Right lobe of liver (tissue), 6 donors: ENCODE data around the gene MSH2. TPM values are rescaled to one million over a fixed set of nuclear protein-coding genes. Genes with fewer than 3 reads are reported as not detected.

Experiments
- ATAC-seq, 4 donors: fragments of 200-7000 bp; cut with Tn5 transposase; one replicate each; pipeline ENCODE4 v1.9.1; 2020; ENCODE audit warnings: mild to moderate bottlenecking in 4 of 4, moderate library complexity in 4 of 4
- DNase-seq, 3 donors: peaks; one replicate each; pipeline ENCODE4 v3.0.0-alpha.2; 2020
- H3K27ac ChIP-seq, 3 donors: fragments of 200-600 bp; one replicate each; pipeline ENCODE4 v1.8.0; 2022
- H3K27me3 ChIP-seq, 2 donors: fragments of 200-600 bp; one replicate each; pipeline ENCODE4 v1.8.0; 2022
- H3K36me3 ChIP-seq, 4 donors: fragments of 200-600 bp; sonication (generic) in 1 of 4; one replicate each; pipeline versions ENCODE4 v1.5.1 to v1.8.0; 2017 to 2022; ENCODE audit warnings: control low read depth in 1 of 4
- H3K4me1 ChIP-seq, 4 donors: fragments of 200-600 bp; sonication (generic) in 1 of 4; one replicate each; pipeline versions ENCODE4 v1.5.1 to v1.8.0; 2017 to 2022; ENCODE audit warnings: control low read depth in 1 of 4
- H3K4me3 ChIP-seq, 3 donors: fragments of 200-600 bp; one replicate each; pipeline ENCODE4 v1.8.0; 2022
- H3K9me3 ChIP-seq, 4 donors: fragments of 200-600 bp; sonication (generic) in 1 of 4; one replicate each; pipeline versions ENCODE4 v1.5.1 to v1.8.0; 2017 to 2022; ENCODE audit warnings: control low read depth in 1 of 4
- CTCF ChIP-seq, 4 donors: fragments of 200-600 bp in 3 of 4; fragments of 450-650 bp in 1 of 4; IDR thresholded peaks; one replicate each; pipeline versions ENCODE4 v1.5.1 to v1.8.0; 2016 to 2022; ENCODE audit warnings: antibody characterized with exemption in 4 of 4, mild to moderate bottlenecking in 2 of 4
- POLR2A ChIP-seq: fragments of 450-650 bp; IDR thresholded peaks from one replicate; pipeline ENCODE4 v1.6.1; 2017; ENCODE audit warnings: antibody characterized with exemption, mild to moderate bottlenecking
- WGBS: methylation state at CpG from one replicate; pipeline ENCODE4 v1.1.6; 2018; ENCODE audit warnings: low coverage, low lambda C conversion rate; ENCODE audit not compliant: insufficient coverage; ENCODE audit errors: missing lambda C conversion rate; 5-methylcytosine and 5-hydroxymethylcytosine counted together
- intact Hi-C, 2 donors: fragments of 100-400 bp; cut with DNase I; formaldehyde crosslinking; loops; one replicate each; pipeline versions ENCODE4 v1.11.2 to v1.14.1; 2022
- total RNA-seq, 6 experiments: library from RNA; depleted of rRNA in 2 of 6; stranded (reverse); fragments of >200 nt in 2 of 6; fragmentation: NEBNext Ultra II Directional in 3 of 6; extraction: Animal tissue kit (Norgen Biotek cat#: 25700) in 3 of 6; gene quantifications; one replicate each; pipeline versions ENCODE4 v1.1.0 to v1.2.4, GENCODE V29; 2016 to 2023
- donor health status: DM: no; HTN: yes; CAD: no.
- donor health status: DM: no; HTN: no; CAD: no.
- donor health status: DM: no; HTN: no; CAD: no.
- donor health status: DM: no; HTN: yes; CAD: no.
- donor health status: DM: no; HTN: yes; CAD: no.

Gene MSH2
- total RNA-seq, 6 experiments from 2014 or later, result 3.2 to 7.0 (median 5.2) TPM

GRCh38 chr2:47504174-47504810 is 101.3 kb downstream of the MSH2 start:
- no CpG with 5 or more reads among the region's 6 CpGs for WGBS
- DNase-seq, result no peak
- intact Hi-C loops, result no loop called here
- Histone ChIP-seq H3K27ac (no peak overlapping the region), H3K27me3 (no peaks in the 10 kb centered on the region), H3K4me3 (no peak overlapping the region), H3K36me3 (no peaks in the 10 kb centered on the region), H3K4me1 (no peaks in the 10 kb centered on the region), H3K9me3 (no peaks in the 10 kb centered on the region)
- TF ChIP-seq CTCF (IDR thresholded peaks at IDR 0.05), result no peak
- no peak for TF ChIP-seq POLR2A
- no peak for ATAC-seq

DNA sequence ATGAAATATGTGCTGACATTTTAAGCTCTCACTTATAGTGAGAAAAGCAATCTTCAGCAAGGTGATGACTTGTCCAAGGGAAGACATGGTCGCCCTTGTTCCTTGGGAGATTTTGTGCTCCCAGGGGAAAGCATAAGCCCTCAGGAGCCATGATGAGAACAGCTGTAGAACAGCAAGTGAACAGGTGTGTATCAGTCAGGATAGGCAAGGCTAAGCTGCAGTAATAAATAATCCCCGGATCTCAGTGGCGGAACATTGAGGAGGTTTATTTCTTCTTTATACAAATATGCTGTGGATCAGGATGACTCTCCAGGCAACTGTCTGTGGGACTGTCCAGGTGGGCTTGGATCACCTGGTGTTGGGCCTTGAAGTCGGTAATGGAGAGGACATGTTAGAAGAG is 103.1 kb downstream of the MSH2 start:
- no peak for ATAC-seq
- intact Hi-C loops, result no loop called here
- H3K9me3 ChIP-seq, result no peaks in the 10 kb centered on the region
- no peak overlapping the region for H3K27ac ChIP-seq
- no peaks in the 10 kb centered on the region for H3K4me1 ChIP-seq
- H3K4me3 ChIP-seq, result no peak overlapping the region
- no peaks in the 10 kb centered on the region for H3K27me3 ChIP-seq
- no peaks in the 10 kb centered on the region for H3K36me3 ChIP-seq
- TF ChIP-seq CTCF (IDR thresholded peaks at IDR 0.05), result no peak
- no peak for TF ChIP-seq POLR2A
- 68% methylated on average over 4 of the region's 4 CpGs for WGBS
- no peak for DNase-seq

GRCh38 chr2:47506436-47506835 is 103.5 kb downstream of the MSH2 start:
- WGBS, result 88% methylated on average over 4 of the region's 5 CpGs
- ATAC-seq (no peak), DNase-seq (no peak)
- Histone ChIP-seq H3K27ac (no peak overlapping the region), H3K9me3 (no peaks in the 10 kb centered on the region), H3K4me1 (no peaks in the 10 kb centered on the region), H3K36me3 (no peaks in the 10 kb centered on the region), H3K27me3 (no peaks in the 10 kb centered on the region), H3K4me3 (no peak overlapping the region)
- intact Hi-C loops, result no loop called here
- TF ChIP-seq POLR2A (no peak), CTCF (IDR thresholded peaks at IDR 0.05) (no peak)

GRCh38 chr2:47508080-47508479 is 105.1 kb downstream of the MSH2 start:
- ATAC-seq (no peak), DNase-seq (no peak)
- WGBS, result 73% methylated on average over 4 of the region's 4 CpGs
- intact Hi-C loops, result no loop called here
- Histone ChIP-seq H3K9me3 (no peaks in the 10 kb centered on the region), H3K36me3 (no peaks in the 10 kb centered on the region), H3K4me1 (no peaks in the 10 kb centered on the region), H3K27ac (no peak overlapping the region), H3K27me3 (no peaks in the 10 kb centered on the region), H3K4me3 (no peak overlapping the region)
- TF ChIP-seq CTCF (IDR thresholded peaks at IDR 0.05), result no peak
- no peak for TF ChIP-seq POLR2A

DNA sequence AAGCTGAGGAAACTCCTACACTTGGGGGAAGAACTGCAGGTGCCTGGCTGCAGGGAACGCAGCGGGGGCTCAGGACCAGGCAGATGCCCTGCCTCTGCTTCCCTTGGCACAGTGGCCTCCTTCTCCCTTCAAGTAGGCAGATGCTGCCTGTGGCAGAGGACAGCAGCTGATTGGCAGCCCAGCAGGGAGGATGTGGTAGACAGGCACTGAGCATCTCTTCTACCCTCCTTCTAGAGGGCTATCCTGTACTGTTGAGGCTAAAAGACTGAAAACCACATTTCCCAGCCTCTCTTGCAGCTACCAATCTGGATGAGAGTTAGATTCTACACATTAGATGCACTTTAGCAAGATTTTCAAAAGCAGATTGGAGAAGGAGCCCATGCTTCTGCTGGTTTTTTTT is 105.7 kb downstream of the MSH2 start:
- H3K9me3 ChIP-seq, result no peaks in the 10 kb centered on the region
- no peak for TF ChIP-seq POLR2A
- no peak for TF ChIP-seq CTCF (IDR thresholded peaks at IDR 0.05)
- ATAC-seq (no peak), DNase-seq (no peak)
- H3K4me3 ChIP-seq, result no peak overlapping the region
- WGBS, result 60% methylated on average over 1 of the region's 2 CpGs
- intact Hi-C loops, result no loop called here
- H3K27ac ChIP-seq, result no peak overlapping the region
- H3K27me3 ChIP-seq, result no peaks in the 10 kb centered on the region
- H3K36me3 ChIP-seq, result no peaks in the 10 kb centered on the region
- no peaks in the 10 kb centered on the region for H3K4me1 ChIP-seq
